GM23338 (cell line): ENCODE data around the gene ANO10.

Experiments
- CREB1 ChIP-seq: fragments of 250-450 bp; sonication (Bioruptor Pico); IDR thresholded peaks from 2 replicates; pipeline ENCODE4 v1.5.0; 2020; ENCODE audit warnings: low read depth, mild to moderate bottlenecking, moderate library complexity
- ETS1 ChIP-seq: IDR thresholded peaks from 2 replicates; pipeline ENCODE4 v1.6.1; 2016; ENCODE audit warnings: antibody characterized with exemption
- EZH2 ChIP-seq: fragments of 200-600 bp; sonication (generic); IDR thresholded peaks from one replicate; pipeline ENCODE4 v1.8.0; 2017; ENCODE audit warnings: antibody characterized with exemption, mild to moderate bottlenecking, low read depth; ENCODE audit not compliant: unreplicated experiment
- EZH2phosphoT487 ChIP-seq: fragments of 200-600 bp; sonication (generic); IDR thresholded peaks from one replicate; pipeline ENCODE4 v1.8.1; 2018; ENCODE audit warnings: antibody characterized with exemption; ENCODE audit not compliant: unreplicated experiment
- JUNB ChIP-seq: IDR thresholded peaks from one replicate; pipeline ENCODE4 v1.6.1; 2016; ENCODE audit warnings: antibody characterized with exemption; ENCODE audit not compliant: unreplicated experiment
- NANOG ChIP-seq: IDR thresholded peaks from 2 replicates; pipeline ENCODE4 v1.6.1; 2016; ENCODE audit warnings: antibody characterized with exemption, borderline replicate concordance
- POLR2AphosphoS5 ChIP-seq: IDR thresholded peaks from 2 replicates; pipeline ENCODE4 v1.6.1; 2016; ENCODE audit warnings: antibody characterized with exemption, low read depth
- REST ChIP-seq: IDR thresholded peaks from one replicate; pipeline ENCODE4 v1.6.1; 2018; ENCODE audit warnings: antibody characterized with exemption; ENCODE audit not compliant: unreplicated experiment
- STAT1 ChIP-seq: IDR thresholded peaks from one replicate; pipeline ENCODE4 v1.6.1; 2016; ENCODE audit warnings: antibody characterized with exemption; ENCODE audit not compliant: unreplicated experiment
- ZNF114 ChIP-seq: fragments of 250-450 bp; sonication (Bioruptor Pico); IDR thresholded peaks from 2 replicates; pipeline ENCODE4 v1.5.0; 2020; ENCODE audit warnings: mild to moderate bottlenecking, moderate library complexity
- ZNF331 ChIP-seq: fragments of 250-450 bp; sonication (Bioruptor Pico); IDR thresholded peaks from 2 replicates; pipeline ENCODE4 v1.5.0; 2020; ENCODE audit warnings: low read depth, mild to moderate bottlenecking, moderate library complexity
- TF ChIP-seq, protein P1 (sequence below), 2 experiments: fragments of 200-600 bp in 1 of 2; sonication (generic) in 1 of 2; conservative IDR thresholded peaks; 2 replicates each; pipeline versions ENCODE4 v1.5.1 to v1.6.1; 2016 to 2017; ENCODE audit warnings: antibody characterized with exemption in 2 of 2, low read depth in 2 of 2, mild to moderate bottlenecking in 2 of 2, moderate library complexity in 1 of 2
- TF ChIP-seq, protein P2 (sequence below): fragments of 250-450 bp; sonication (Bioruptor Pico); IDR thresholded peaks from 2 replicates; pipeline ENCODE4 v1.5.0; 2020; ENCODE audit warnings: mild to moderate bottlenecking, moderate library complexity

DNA sequence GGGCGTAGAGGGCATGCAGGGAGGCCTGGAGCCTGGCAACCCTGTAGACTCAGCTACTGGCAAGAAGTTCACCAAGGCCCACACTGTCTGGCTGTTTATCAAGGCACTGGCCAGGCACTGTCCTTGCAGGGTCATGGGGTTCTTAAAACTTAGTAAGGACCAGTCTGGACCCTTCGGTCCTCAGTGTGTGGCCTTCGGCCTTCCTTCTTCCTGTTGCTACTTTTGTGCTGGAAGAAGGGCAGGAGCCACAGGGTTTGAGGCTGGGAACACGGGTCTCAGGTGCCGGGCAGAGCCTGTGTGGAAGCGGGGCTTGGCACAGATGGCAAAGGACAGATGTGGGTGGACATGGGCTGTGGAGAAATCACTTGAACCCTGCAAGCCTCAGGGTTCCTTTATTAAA, 258.9 kb downstream of the ANO10 start:
- TF ChIP-seq, protein P1, sequence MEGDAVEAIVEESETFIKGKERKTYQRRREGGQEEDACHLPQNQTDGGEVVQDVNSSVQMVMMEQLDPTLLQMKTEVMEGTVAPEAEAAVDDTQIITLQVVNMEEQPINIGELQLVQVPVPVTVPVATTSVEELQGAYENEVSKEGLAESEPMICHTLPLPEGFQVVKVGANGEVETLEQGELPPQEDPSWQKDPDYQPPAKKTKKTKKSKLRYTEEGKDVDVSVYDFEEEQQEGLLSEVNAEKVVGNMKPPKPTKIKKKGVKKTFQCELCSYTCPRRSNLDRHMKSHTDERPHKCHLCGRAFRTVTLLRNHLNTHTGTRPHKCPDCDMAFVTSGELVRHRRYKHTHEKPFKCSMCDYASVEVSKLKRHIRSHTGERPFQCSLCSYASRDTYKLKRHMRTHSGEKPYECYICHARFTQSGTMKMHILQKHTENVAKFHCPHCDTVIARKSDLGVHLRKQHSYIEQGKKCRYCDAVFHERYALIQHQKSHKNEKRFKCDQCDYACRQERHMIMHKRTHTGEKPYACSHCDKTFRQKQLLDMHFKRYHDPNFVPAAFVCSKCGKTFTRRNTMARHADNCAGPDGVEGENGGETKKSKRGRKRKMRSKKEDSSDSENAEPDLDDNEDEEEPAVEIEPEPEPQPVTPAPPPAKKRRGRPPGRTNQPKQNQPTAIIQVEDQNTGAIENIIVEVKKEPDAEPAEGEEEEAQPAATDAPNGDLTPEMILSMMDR (conservative IDR thresholded peaks at IDR 0.05; ENCODE audit: low read depth in 2 of 2), result no peak
- no peak for TF ChIP-seq CREB1 (CRISPR knock-in tag)
- TF ChIP-seq EZH2phosphoT487, result no peak
- no peak for TF ChIP-seq POLR2AphosphoS5
- TF ChIP-seq EZH2, result no peak
- no peak for TF ChIP-seq REST
- no peak for TF ChIP-seq STAT1
- no peak for TF ChIP-seq ETS1
- no peak for TF ChIP-seq ZNF114
- TF ChIP-seq JUNB, result no peak
- TF ChIP-seq NANOG, result no peak
- TF ChIP-seq ZNF331 (CRISPR knock-in tag), result no peak
- TF ChIP-seq, protein P2, sequence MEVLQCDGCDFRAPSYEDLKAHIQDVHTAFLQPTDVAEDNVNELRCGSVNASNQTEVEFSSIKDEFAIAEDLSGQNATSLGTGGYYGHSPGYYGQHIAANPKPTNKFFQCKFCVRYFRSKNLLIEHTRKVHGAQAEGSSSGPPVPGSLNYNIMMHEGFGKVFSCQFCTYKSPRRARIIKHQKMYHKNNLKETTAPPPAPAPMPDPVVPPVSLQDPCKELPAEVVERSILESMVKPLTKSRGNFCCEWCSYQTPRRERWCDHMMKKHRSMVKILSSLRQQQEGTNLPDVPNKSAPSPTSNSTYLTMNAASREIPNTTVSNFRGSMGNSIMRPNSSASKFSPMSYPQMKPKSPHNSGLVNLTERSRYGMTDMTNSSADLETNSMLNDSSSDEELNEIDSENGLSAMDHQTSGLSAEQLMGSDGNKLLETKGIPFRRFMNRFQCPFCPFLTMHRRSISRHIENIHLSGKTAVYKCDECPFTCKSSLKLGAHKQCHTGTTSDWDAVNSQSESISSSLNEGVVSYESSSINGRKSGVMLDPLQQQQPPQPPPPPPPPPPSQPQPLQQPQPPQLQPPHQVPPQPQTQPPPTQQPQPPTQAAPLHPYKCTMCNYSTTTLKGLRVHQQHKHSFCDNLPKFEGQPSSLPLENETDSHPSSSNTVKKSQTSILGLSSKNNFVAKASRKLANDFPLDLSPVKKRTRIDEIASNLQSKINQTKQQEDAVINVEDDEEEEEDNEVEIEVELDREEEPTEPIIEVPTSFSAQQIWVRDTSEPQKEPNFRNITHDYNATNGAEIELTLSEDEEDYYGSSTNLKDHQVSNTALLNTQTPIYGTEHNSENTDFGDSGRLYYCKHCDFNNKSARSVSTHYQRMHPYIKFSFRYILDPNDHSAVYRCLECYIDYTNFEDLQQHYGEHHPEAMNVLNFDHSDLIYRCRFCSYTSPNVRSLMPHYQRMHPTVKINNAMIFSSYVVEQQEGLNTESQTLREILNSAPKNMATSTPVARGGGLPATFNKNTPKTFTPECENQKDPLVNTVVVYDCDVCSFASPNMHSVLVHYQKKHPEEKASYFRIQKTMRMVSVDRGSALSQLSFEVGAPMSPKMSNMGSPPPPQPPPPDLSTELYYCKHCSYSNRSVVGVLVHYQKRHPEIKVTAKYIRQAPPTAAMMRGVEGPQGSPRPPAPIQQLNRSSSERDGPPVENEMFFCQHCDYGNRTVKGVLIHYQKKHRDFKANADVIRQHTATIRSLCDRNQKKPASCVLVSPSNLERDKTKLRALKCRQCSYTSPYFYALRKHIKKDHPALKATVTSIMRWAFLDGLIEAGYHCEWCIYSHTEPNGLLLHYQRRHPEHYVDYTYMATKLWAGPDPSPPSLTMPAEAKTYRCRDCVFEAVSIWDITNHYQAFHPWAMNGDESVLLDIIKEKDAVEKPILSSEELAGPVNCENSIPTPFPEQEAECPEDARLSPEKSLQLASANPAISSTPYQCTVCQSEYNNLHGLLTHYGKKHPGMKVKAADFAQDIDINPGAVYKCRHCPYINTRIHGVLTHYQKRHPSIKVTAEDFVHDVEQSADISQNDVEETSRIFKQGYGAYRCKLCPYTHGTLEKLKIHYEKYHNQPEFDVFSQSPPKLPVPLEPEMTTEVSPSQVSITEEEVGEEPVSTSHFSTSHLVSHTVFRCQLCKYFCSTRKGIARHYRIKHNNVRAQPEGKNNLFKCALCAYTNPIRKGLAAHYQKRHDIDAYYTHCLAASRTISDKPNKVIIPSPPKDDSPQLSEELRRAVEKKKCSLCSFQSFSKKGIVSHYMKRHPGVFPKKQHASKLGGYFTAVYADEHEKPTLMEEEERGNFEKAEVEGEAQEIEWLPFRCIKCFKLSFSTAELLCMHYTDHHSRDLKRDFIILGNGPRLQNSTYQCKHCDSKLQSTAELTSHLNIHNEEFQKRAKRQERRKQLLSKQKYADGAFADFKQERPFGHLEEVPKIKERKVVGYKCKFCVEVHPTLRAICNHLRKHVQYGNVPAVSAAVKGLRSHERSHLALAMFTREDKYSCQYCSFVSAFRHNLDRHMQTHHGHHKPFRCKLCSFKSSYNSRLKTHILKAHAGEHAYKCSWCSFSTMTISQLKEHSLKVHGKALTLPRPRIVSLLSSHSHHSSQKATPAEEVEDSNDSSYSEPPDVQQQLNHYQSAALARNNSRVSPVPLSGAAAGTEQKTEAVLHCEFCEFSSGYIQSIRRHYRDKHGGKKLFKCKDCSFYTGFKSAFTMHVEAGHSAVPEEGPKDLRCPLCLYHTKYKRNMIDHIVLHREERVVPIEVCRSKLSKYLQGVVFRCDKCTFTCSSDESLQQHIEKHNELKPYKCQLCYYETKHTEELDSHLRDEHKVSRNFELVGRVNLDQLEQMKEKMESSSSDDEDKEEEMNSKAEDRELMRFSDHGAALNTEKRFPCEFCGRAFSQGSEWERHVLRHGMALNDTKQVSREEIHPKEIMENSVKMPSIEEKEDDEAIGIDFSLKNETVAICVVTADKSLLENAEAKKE (CRISPR knock-in tag), result no peak
